Measurements from ENCODE around the gene CEP104.

CEP104 gene

GRCh38 chr1:3841491-3841890, 15.5 kb downstream of the CEP104 start:
- no peaks in the 10 kb centered on the region for H3K4me1 ChIP-seq (ENCODE audit: control insufficient read depth, insufficient read depth, low read length)
- H3K9me3 ChIP-seq (ENCODE audit: control insufficient read depth, insufficient read depth, low read length): no peaks in the 10 kb centered on the region
- H3K4me3 ChIP-seq (ENCODE audit: low read depth, low read length): no peak overlapping the region
- no peak overlapping the region for H3K27ac ChIP-seq (ENCODE audit: low read depth, low read length)
- H3K36me3 ChIP-seq (ENCODE audit: control insufficient read depth, insufficient read depth, low read length): peaks cover 41% of the 10 kb centered on the region
- H3K27me3 ChIP-seq (ENCODE audit: control insufficient read depth, insufficient read depth, low read length): no peaks in the 10 kb centered on the region
- H3K9ac ChIP-seq (ENCODE audit: low read depth, low read length): no peak overlapping the region

GRCh38 chr1:3838788-3839187, 18.2 kb downstream of the CEP104 start:
- no peaks in the 10 kb centered on the region for H3K27me3 ChIP-seq (ENCODE audit: control insufficient read depth, insufficient read depth, low read length)
- H3K36me3 ChIP-seq (ENCODE audit: control insufficient read depth, insufficient read depth, low read length): peaks cover 44% of the 10 kb centered on the region
- H3K27ac ChIP-seq (ENCODE audit: low read depth, low read length): no peak overlapping the region

GRCh38 chr1:3837685-3838084, 19.3 kb downstream of the CEP104 start:
- Histone ChIP-seq H3K4me3 (ENCODE audit: low read depth, low read length) (no peak overlapping the region), H3K4me1 (ENCODE audit: control insufficient read depth, insufficient read depth, low read length) (no peaks in the 10 kb centered on the region), H3K36me3 (ENCODE audit: control insufficient read depth, insufficient read depth, low read length) (peaks cover 52% of the 10 kb centered on the region), H3K27ac (ENCODE audit: low read depth, low read length) (no peak overlapping the region), H3K9ac (ENCODE audit: low read depth, low read length) (no peak overlapping the region), H3K27me3 (ENCODE audit: control insufficient read depth, insufficient read depth, low read length) (no peaks in the 10 kb centered on the region), H3K9me3 (ENCODE audit: control insufficient read depth, insufficient read depth, low read length) (no peaks in the 10 kb centered on the region)

More at GRCh38 chr1:3838788-3839187, 18.2 kb downstream of the CEP104 start:
- H3K4me3 ChIP-seq (ENCODE audit: low read depth, low read length): no peak overlapping the region
- no peak overlapping the region for H3K9ac ChIP-seq (ENCODE audit: low read depth, low read length)
- no peaks in the 10 kb centered on the region for H3K9me3 ChIP-seq (ENCODE audit: control insufficient read depth, insufficient read depth, low read length)
- no peaks in the 10 kb centered on the region for H3K4me1 ChIP-seq (ENCODE audit: control insufficient read depth, insufficient read depth, low read length)

GRCh38 chr1:3837200-3837599, 19.8 kb downstream of the CEP104 start:
- H3K27ac ChIP-seq (ENCODE audit: low read depth, low read length): no peak overlapping the region
- no peaks in the 10 kb centered on the region for H3K27me3 ChIP-seq (ENCODE audit: control insufficient read depth, insufficient read depth, low read length)
- no peak overlapping the region for H3K9ac ChIP-seq (ENCODE audit: low read depth, low read length)
- H3K4me1 ChIP-seq (ENCODE audit: control insufficient read depth, insufficient read depth, low read length): no peaks in the 10 kb centered on the region
- H3K9me3 ChIP-seq (ENCODE audit: control insufficient read depth, insufficient read depth, low read length): no peaks in the 10 kb centered on the region
- H3K4me3 ChIP-seq (ENCODE audit: low read depth, low read length): no peak overlapping the region
- H3K36me3 ChIP-seq (ENCODE audit: control insufficient read depth, insufficient read depth, low read length): peaks cover 54% of the 10 kb centered on the region

- Histone ChIP-seq H3K9ac (ENCODE audit: low read depth, low read length) (no peak overlapping the region), H3K9me3 (ENCODE audit: control insufficient read depth, insufficient read depth, low read length) (no peaks in the 10 kb centered on the region), H3K27me3 (ENCODE audit: control insufficient read depth, insufficient read depth, low read length) (no peaks in the 10 kb centered on the region), H3K27ac (ENCODE audit: low read depth, low read length) (no peak overlapping the region), H3K36me3 (ENCODE audit: control insufficient read depth, insufficient read depth, low read length) (peaks cover 55% of the 10 kb centered on the region), H3K4me1 (ENCODE audit: control insufficient read depth, insufficient read depth, low read length) (no peaks in the 10 kb centered on the region), H3K4me3 (ENCODE audit: low read depth, low read length) (no peak overlapping the region)
These were observed 20.6 kb downstream of the CEP104 start for GRCh38 chr1:3836421-3836820.

- Histone ChIP-seq H3K4me3 (ENCODE audit: low read depth, low read length) (no peak overlapping the region), H3K27me3 (ENCODE audit: control insufficient read depth, insufficient read depth, low read length) (no peaks in the 10 kb centered on the region), H3K9me3 (ENCODE audit: control insufficient read depth, insufficient read depth, low read length) (no peaks in the 10 kb centered on the region), H3K27ac (ENCODE audit: low read depth, low read length) (no peak overlapping the region), H3K36me3 (ENCODE audit: control insufficient read depth, insufficient read depth, low read length) (peaks cover 60% of the 10 kb centered on the region), H3K4me1 (ENCODE audit: control insufficient read depth, insufficient read depth, low read length) (no peaks in the 10 kb centered on the region), H3K9ac (ENCODE audit: low read depth, low read length) (no peak overlapping the region)
These were observed 22.3 kb downstream of the CEP104 start for GRCh38 chr1:3834701-3835100.

GRCh38 chr1:3831689-3832088, 25.3 kb downstream of the CEP104 start:
- H3K36me3 ChIP-seq (ENCODE audit: control insufficient read depth, insufficient read depth, low read length): peaks cover 43% of the 10 kb centered on the region
- H3K27ac ChIP-seq (ENCODE audit: low read depth, low read length): no peak overlapping the region
- no peaks in the 10 kb centered on the region for H3K9me3 ChIP-seq (ENCODE audit: control insufficient read depth, insufficient read depth, low read length)
- no peak overlapping the region for H3K4me3 ChIP-seq (ENCODE audit: low read depth, low read length)
- H3K4me1 ChIP-seq (ENCODE audit: control insufficient read depth, insufficient read depth, low read length): no peaks in the 10 kb centered on the region
- H3K9ac ChIP-seq (ENCODE audit: low read depth, low read length): no peak overlapping the region
- H3K27me3 ChIP-seq (ENCODE audit: control insufficient read depth, insufficient read depth, low read length): no peaks in the 10 kb centered on the region

- Histone ChIP-seq H3K27me3 (ENCODE audit: control insufficient read depth, insufficient read depth, low read length) (no peaks in the 10 kb centered on the region), H3K9ac (ENCODE audit: low read depth, low read length) (no peak overlapping the region), H3K4me1 (ENCODE audit: control insufficient read depth, insufficient read depth, low read length) (no peaks in the 10 kb centered on the region), H3K9me3 (ENCODE audit: control insufficient read depth, insufficient read depth, low read length) (no peaks in the 10 kb centered on the region), H3K4me3 (ENCODE audit: low read depth, low read length) (no peak overlapping the region), H3K36me3 (ENCODE audit: control insufficient read depth, insufficient read depth, low read length) (peaks cover 43% of the 10 kb centered on the region), H3K27ac (ENCODE audit: low read depth, low read length) (no peak overlapping the region)
These were observed 28.6 kb downstream of the CEP104 start for GRCh38 chr1:3828391-3828790.

- H3K9ac ChIP-seq (ENCODE audit: low read depth, low read length): no peak overlapping the region
- H3K27ac ChIP-seq (ENCODE audit: low read depth, low read length): no peak overlapping the region
- no peak overlapping the region for H3K4me3 ChIP-seq (ENCODE audit: low read depth, low read length)
- H3K4me1 ChIP-seq (ENCODE audit: control insufficient read depth, insufficient read depth, low read length): no peaks in the 10 kb centered on the region
- H3K9me3 ChIP-seq (ENCODE audit: control insufficient read depth, insufficient read depth, low read length): no peaks in the 10 kb centered on the region
- no peaks in the 10 kb centered on the region for H3K27me3 ChIP-seq (ENCODE audit: control insufficient read depth, insufficient read depth, low read length)
- peaks cover 40% of the 10 kb centered on the region for H3K36me3 ChIP-seq (ENCODE audit: control insufficient read depth, insufficient read depth, low read length)
These were observed 29.2 kb downstream of the CEP104 start for GRCh38 chr1:3827813-3828307.

GRCh38 chr1:3825356-3825755, 31.7 kb downstream of the CEP104 start:
- Histone ChIP-seq H3K4me1 (ENCODE audit: control insufficient read depth, insufficient read depth, low read length) (no peaks in the 10 kb centered on the region), H3K27me3 (ENCODE audit: control insufficient read depth, insufficient read depth, low read length) (no peaks in the 10 kb centered on the region), H3K27ac (ENCODE audit: low read depth, low read length) (no peak overlapping the region), H3K9ac (ENCODE audit: low read depth, low read length) (no peak overlapping the region), H3K36me3 (ENCODE audit: control insufficient read depth, insufficient read depth, low read length) (peaks cover 36% of the 10 kb centered on the region), H3K4me3 (ENCODE audit: low read depth, low read length) (no peak overlapping the region), H3K9me3 (ENCODE audit: control insufficient read depth, insufficient read depth, low read length) (no peaks in the 10 kb centered on the region)

GRCh38 chr1:3824650-3825049, 32.4 kb downstream of the CEP104 start:
- no peak overlapping the region for H3K27ac ChIP-seq (ENCODE audit: low read depth, low read length)
- H3K4me3 ChIP-seq (ENCODE audit: low read depth, low read length): no peak overlapping the region
- H3K9me3 ChIP-seq (ENCODE audit: control insufficient read depth, insufficient read depth, low read length): no peaks in the 10 kb centered on the region
- no peaks in the 10 kb centered on the region for H3K4me1 ChIP-seq (ENCODE audit: control insufficient read depth, insufficient read depth, low read length)
- H3K27me3 ChIP-seq (ENCODE audit: control insufficient read depth, insufficient read depth, low read length): no peaks in the 10 kb centered on the region
- no peak overlapping the region for H3K9ac ChIP-seq (ENCODE audit: low read depth, low read length)
- H3K36me3 ChIP-seq (ENCODE audit: control insufficient read depth, insufficient read depth, low read length): peaks cover 36% of the 10 kb centered on the region

GRCh38 chr1:3822421-3822820, 34.6 kb downstream of the CEP104 start:
- Histone ChIP-seq H3K9me3 (ENCODE audit: control insufficient read depth, insufficient read depth, low read length) (no peaks in the 10 kb centered on the region), H3K4me1 (ENCODE audit: control insufficient read depth, insufficient read depth, low read length) (no peaks in the 10 kb centered on the region), H3K9ac (ENCODE audit: low read depth, low read length) (no peak overlapping the region), H3K36me3 (ENCODE audit: control insufficient read depth, insufficient read depth, low read length) (peaks cover 31% of the 10 kb centered on the region), H3K27me3 (ENCODE audit: control insufficient read depth, insufficient read depth, low read length) (no peaks in the 10 kb centered on the region), H3K27ac (ENCODE audit: low read depth, low read length) (no peak overlapping the region), H3K4me3 (ENCODE audit: low read depth, low read length) (no peak overlapping the region)

All from HUES48 (cell line).